ENCODE results near the gene CALML5.

Gene CALML5

GRCh38 chr10:5460468-5461202 is 38.7 kb downstream of the CALML5 start:
- Histone ChIP-seq H3K4me1 (ENCODE audit: low read length) (no peaks in the 10 kb centered on the region), H2AFZ (ENCODE audit: low read depth, low read length) (no peak overlapping the region), H3K36me3 (replicated peaks; ENCODE audit: low read depth, low read length) (peaks cover 20% of the 10 kb centered on the region), H3K9ac (ENCODE audit: low read length) (no peak overlapping the region), H3K4me2 (ENCODE audit: low read length) (no peak overlapping the region), H3K27me3 (ENCODE audit: low read depth, low read length) (no peaks in the 10 kb centered on the region), H3K9me3 (ENCODE audit: insufficient read depth, low read length) (no peaks in the 10 kb centered on the region), H3K27ac (ENCODE audit: low read length) (no peak overlapping the region), H4K20me1 (ENCODE audit: insufficient read depth, low read length) (no peaks in the 10 kb centered on the region), H3K79me2 (ENCODE audit: low read length) (no peaks in the 10 kb centered on the region), H3K4me3 (ENCODE audit: low read length) (no peak overlapping the region)
- TF ChIP-seq EZH2phosphoT487 (IDR thresholded peaks at IDR 0.05; ENCODE audit: low read depth) (no peak), CTCF (IDR thresholded peaks at IDR 0.05; ENCODE audit: low read depth, low read length) (no peak)

- H2AFZ ChIP-seq (ENCODE audit: low read depth, low read length): no peak overlapping the region
- no peaks in the 10 kb centered on the region for H4K20me1 ChIP-seq (ENCODE audit: insufficient read depth, low read length)
- H3K79me2 ChIP-seq (ENCODE audit: low read length): no peaks in the 10 kb centered on the region
- H3K27ac ChIP-seq (ENCODE audit: low read length): no peak overlapping the region
- no peak overlapping the region for H3K9ac ChIP-seq (ENCODE audit: low read length)
- TF ChIP-seq CTCF (IDR thresholded peaks at IDR 0.05; ENCODE audit: low read depth, low read length) (no peak), EZH2phosphoT487 (IDR thresholded peaks at IDR 0.05; ENCODE audit: low read depth) (no peak)
- peaks cover 25% of the 10 kb centered on the region for H3K36me3 ChIP-seq (replicated peaks; ENCODE audit: low read depth, low read length)
- no peaks in the 10 kb centered on the region for H3K9me3 ChIP-seq (ENCODE audit: insufficient read depth, low read length)
- no peaks in the 10 kb centered on the region for H3K27me3 ChIP-seq (ENCODE audit: low read depth, low read length)
- H3K4me2 ChIP-seq (ENCODE audit: low read length): no peak overlapping the region
- no peaks in the 10 kb centered on the region for H3K4me1 ChIP-seq (ENCODE audit: low read length)
- no peak overlapping the region for H3K4me3 ChIP-seq (ENCODE audit: low read length)
Measured at GRCh38 chr10:5458949-5459747, 40.2 kb downstream of the CALML5 start.

- Histone ChIP-seq H3K9ac (ENCODE audit: low read length) (no peak overlapping the region), H3K79me2 (ENCODE audit: low read length) (no peaks in the 10 kb centered on the region), H3K27ac (ENCODE audit: low read length) (no peak overlapping the region), H3K4me3 (ENCODE audit: low read length) (no peak overlapping the region), H2AFZ (ENCODE audit: low read depth, low read length) (no peak overlapping the region), H3K4me2 (ENCODE audit: low read length) (no peak overlapping the region), H3K4me1 (ENCODE audit: low read length) (no peaks in the 10 kb centered on the region), H3K27me3 (ENCODE audit: low read depth, low read length) (no peaks in the 10 kb centered on the region), H3K36me3 (replicated peaks; ENCODE audit: low read depth, low read length) (peaks cover 32% of the 10 kb centered on the region), H3K9me3 (ENCODE audit: insufficient read depth, low read length) (no peaks in the 10 kb centered on the region), H4K20me1 (ENCODE audit: insufficient read depth, low read length) (no peaks in the 10 kb centered on the region)
- TF ChIP-seq EZH2phosphoT487 (IDR thresholded peaks at IDR 0.05; ENCODE audit: low read depth) (no peak), CTCF (IDR thresholded peaks at IDR 0.05; ENCODE audit: low read depth, low read length) (no peak)
Measured at GRCh38 chr10:5458425-5458824, 40.9 kb downstream of the CALML5 start.

- H4K20me1 ChIP-seq (ENCODE audit: insufficient read depth, low read length): no peaks in the 10 kb centered on the region
- no peak overlapping the region for H3K9ac ChIP-seq (ENCODE audit: low read length)
- H3K79me2 ChIP-seq (ENCODE audit: low read length): no peaks in the 10 kb centered on the region
- H3K36me3 ChIP-seq (replicated peaks; ENCODE audit: low read depth, low read length): peaks cover 39% of the 10 kb centered on the region
- no peaks in the 10 kb centered on the region for H3K4me1 ChIP-seq (ENCODE audit: low read length)
- TF ChIP-seq EZH2phosphoT487 (IDR thresholded peaks at IDR 0.05; ENCODE audit: low read depth) (no peak), CTCF (IDR thresholded peaks at IDR 0.05; ENCODE audit: low read depth, low read length) (no peak)
- H3K27me3 ChIP-seq (ENCODE audit: low read depth, low read length): no peaks in the 10 kb centered on the region
- no peak overlapping the region for H3K27ac ChIP-seq (ENCODE audit: low read length)
- no peak overlapping the region for H3K4me3 ChIP-seq (ENCODE audit: low read length)
- no peak overlapping the region for H2AFZ ChIP-seq (ENCODE audit: low read depth, low read length)
- no peak overlapping the region for H3K4me2 ChIP-seq (ENCODE audit: low read length)
- H3K9me3 ChIP-seq (ENCODE audit: insufficient read depth, low read length): no peaks in the 10 kb centered on the region
Measured at GRCh38 chr10:5457741-5458140, 41.6 kb downstream of the CALML5 start.
